GM23338 (cell line): Measurements from ENCODE around the gene WHAMM.

Experiments used
- EZH2 ChIP-seq: fragments of 200-600 bp; sonication (generic); IDR thresholded peaks from one replicate; pipeline ENCODE4 v1.8.0; 2017; ENCODE audit warnings: antibody characterized with exemption, mild to moderate bottlenecking, low read depth; ENCODE audit not compliant: unreplicated experiment
- EZH2phosphoT487 ChIP-seq: fragments of 200-600 bp; sonication (generic); IDR thresholded peaks from one replicate; pipeline ENCODE4 v1.8.1; 2018; ENCODE audit warnings: antibody characterized with exemption; ENCODE audit not compliant: unreplicated experiment

GRCh38 chr15:82871358-82871757 lies 61.9 kb downstream of the WHAMM start:
- no peak for TF ChIP-seq EZH2phosphoT487
- TF ChIP-seq EZH2 = no peak
